Caco-2 (cell line): ENCODE measurements around the gene ATP1A1. TPM values are rescaled to one million over a fixed set of nuclear protein-coding genes. Genes with fewer than 3 reads are reported as not detected.

Experiments
- BruUV-seq: library from RNA; stranded (reverse); fragments of 400-500 nt; replicated peaks from 2 replicates; lab custom pipeline; 2021; lab: Mats Ljungman, UMichigan
- CTCF ChIA-PET: fragments of 300-600 bp; sonication (Branson Sonifier 250); formaldehyde crosslinking; loops from one replicate; lab custom pipeline; 2022; ENCODE audit warnings: antibody characterized with exemption; lab: Charles Lee
- POLR2A ChIA-PET: fragments of 300-600 bp; sonication (Branson Sonifier 250); formaldehyde crosslinking; loops from one replicate; lab custom pipeline; 2022; ENCODE audit warnings: antibody characterized with exemption; lab: Charles Lee
- DNase-seq, 2 experiments: peaks; one replicate each; pipeline versions ENCODE4 v3.0.0 to v3.0.0-alpha.2; 2020 to 2022
- H3K27me3 ChIP-seq: replicated peaks from 2 replicates; pipeline ENCODE4 v1.6.0; 2011; ENCODE audit warnings: low read length; ENCODE audit not compliant: control insufficient read depth, insufficient read depth
- H3K36me3 ChIP-seq: 2 replicates; pipeline ENCODE4 v1.5.1; 2011; ENCODE audit warnings: low read length; ENCODE audit not compliant: control insufficient read depth, insufficient read depth
- H3K4me1 ChIP-seq: fragments of 250-450 bp; sonication (Bioruptor Pico); 2 replicates; pipeline ENCODE4 v1.5.1; 2020; ENCODE audit warnings: mild to moderate bottlenecking
- H3K4me3 ChIP-seq: 2 replicates; pipeline ENCODE4 v1.5.1; 2011; ENCODE audit warnings: low read depth, mild to moderate bottlenecking, control low read depth, low read length
- H3K9me3 ChIP-seq: fragments of 250-450 bp; sonication (Bioruptor Pico); 2 replicates; pipeline ENCODE4 v1.5.1; 2020; ENCODE audit warnings: mild to moderate bottlenecking, moderate library complexity
- H3K27ac Mint-ChIP-seq: one replicate; pipeline ENCODE4 v1.8.0; 2022; ENCODE audit warnings: mixed read lengths; ENCODE audit not compliant: unreplicated experiment
- H3K27me3 Mint-ChIP-seq: one replicate; pipeline ENCODE4 v1.8.0; 2022; ENCODE audit warnings: mixed read lengths; ENCODE audit not compliant: insufficient read depth, unreplicated experiment
- H3K36me3 Mint-ChIP-seq: one replicate; pipeline ENCODE4 v1.8.0; 2022; ENCODE audit warnings: mild to moderate bottlenecking, mixed read lengths; ENCODE audit not compliant: insufficient read depth, unreplicated experiment
- H3K4me1 Mint-ChIP-seq: one replicate; pipeline ENCODE4 v1.8.0; 2022; ENCODE audit warnings: low read depth, mixed read lengths; ENCODE audit not compliant: unreplicated experiment
- H3K4me3 Mint-ChIP-seq: one replicate; pipeline ENCODE4 v1.8.0; 2022; ENCODE audit warnings: mild to moderate bottlenecking, moderate library complexity, mixed read lengths; ENCODE audit not compliant: unreplicated experiment
- H3K9me3 Mint-ChIP-seq: one replicate; pipeline ENCODE4 v1.8.0; 2022; ENCODE audit warnings: mixed read lengths; ENCODE audit not compliant: unreplicated experiment
- CTCF ChIP-seq, 2 experiments: fragments of 200-600 bp in 1 of 2; IDR thresholded peaks; 1 replicate in 1 of 2; 2 replicates in 1 of 2; pipeline versions ENCODE4 v1.5.1 to v1.8.0; 2011 to 2022; ENCODE audit warnings: antibody characterized with exemption in 1 of 2, control low read depth in 1 of 2, inconsistent platforms in 1 of 2, low read depth in 1 of 2, low read length in 1 of 2, mild to moderate bottlenecking in 1 of 2, moderate library complexity in 1 of 2; ENCODE audit not compliant: insufficient read depth in 1 of 2, severe bottlenecking in 1 of 2, unreplicated experiment in 1 of 2
- intact Hi-C: fragments of 100-400 bp; cut with micrococcal nuclease; formaldehyde crosslinking; loops from one replicate; pipeline ENCODE4 v1.10.0; 2022; ENCODE audit not compliant: unreplicated experiment
- total RNA-seq: library from RNA; stranded (reverse); gene quantifications from 2 replicates; pipeline ENCODE4 v1.2.3, GENCODE V29; 2022

Gene ATP1A1
- total RNA-seq, 1 experiment from 2014 or later = 508 TPM

- H3K4me3 Mint-ChIP-seq = no peak overlapping the region
- BruUV-seq = no TSS peak
- CTCF ChIA-PET = no interaction called here
Observed at GRCh38 chr1:116328671-116329070, 44.4 kb upstream of the ATP1A1 start.

GRCh38 chr1:116329524-116330341 lies 43.3 kb upstream of the ATP1A1 start:
- no peaks in the 10 kb centered on the region for H3K36me3 ChIP-seq
- intact Hi-C loops = no loop called here
- H3K4me3 ChIP-seq = no peak overlapping the region
- H3K27me3 ChIP-seq = no peaks in the 10 kb centered on the region
- H3K9me3 ChIP-seq = no peaks in the 10 kb centered on the region
- no peaks in the 10 kb centered on the region for H3K27me3 Mint-ChIP-seq
- H3K4me1 Mint-ChIP-seq = peaks cover 26% of the 10 kb centered on the region
- H3K36me3 Mint-ChIP-seq = no peaks in the 10 kb centered on the region
- ChIA-PET POLR2A (no interaction called here), CTCF (interaction anchor here (0.7 kb wide), 1 partner anchor 191 kb away, joined by 5 read pairs; no protein-coding TSS in a partner anchor)
- DNase-seq = no peak
- no peak overlapping the region for H3K27ac Mint-ChIP-seq
- H3K4me1 ChIP-seq = peaks cover 29% of the 10 kb centered on the region
- TF ChIP-seq CTCF (IDR thresholded peaks at IDR 0.05; ENCODE audit: insufficient read depth in 1 of 2, low read depth in 1 of 2, low read length in 1 of 2, severe bottlenecking in 1 of 2, unreplicated experiment in 1 of 2) = no peak
- H3K4me3 Mint-ChIP-seq = no peak overlapping the region
- no peaks in the 10 kb centered on the region for H3K9me3 Mint-ChIP-seq
- BruUV-seq = no TSS peak

More at GRCh38 chr1:116328671-116329070, 44.4 kb upstream of the ATP1A1 start:
- Mint-ChIP-seq H3K4me1 (peaks cover 20% of the 10 kb centered on the region), H3K9me3 (no peaks in the 10 kb centered on the region), H3K27me3 (no peaks in the 10 kb centered on the region), H3K36me3 (no peaks in the 10 kb centered on the region), H3K27ac (no peak overlapping the region)
- Histone ChIP-seq H3K27me3 (no peaks in the 10 kb centered on the region), H3K4me3 (no peak overlapping the region), H3K4me1 (peaks cover 20% of the 10 kb centered on the region; the same call in 1 of the 2 replicates), H3K9me3 (no peaks in the 10 kb centered on the region), H3K36me3 (no peaks in the 10 kb centered on the region)
- no peak for TF ChIP-seq CTCF (IDR thresholded peaks at IDR 0.05; ENCODE audit: insufficient read depth in 1 of 2, low read depth in 1 of 2, low read length in 1 of 2, severe bottlenecking in 1 of 2, unreplicated experiment in 1 of 2)
- DNase-seq = no peak
- intact Hi-C loops = no loop called here
- POLR2A ChIA-PET = no interaction called here

- no peak for TF ChIP-seq CTCF (IDR thresholded peaks at IDR 0.05; ENCODE audit: insufficient read depth in 1 of 2, low read depth in 1 of 2, low read length in 1 of 2, severe bottlenecking in 1 of 2, unreplicated experiment in 1 of 2)
- Histone ChIP-seq H3K4me1 (peaks cover 34% of the 10 kb centered on the region), H3K4me3 (no peak overlapping the region), H3K9me3 (no peaks in the 10 kb centered on the region), H3K27me3 (no peaks in the 10 kb centered on the region), H3K36me3 (no peaks in the 10 kb centered on the region)
- no peak overlapping the region for H3K27ac Mint-ChIP-seq
- no peaks in the 10 kb centered on the region for H3K27me3 Mint-ChIP-seq
- CTCF ChIA-PET = interaction anchor here (0.7 kb wide), 1 partner anchor 191 kb away, joined by 5 read pairs; no protein-coding TSS in a partner anchor
- no peak for DNase-seq
- no peaks in the 10 kb centered on the region for H3K36me3 Mint-ChIP-seq
- POLR2A ChIA-PET = no interaction called here
- intact Hi-C loops = no loop called here
- H3K4me1 Mint-ChIP-seq = peaks cover 30% of the 10 kb centered on the region
- BruUV-seq = no TSS peak
- H3K4me3 Mint-ChIP-seq = no peak overlapping the region
- no peaks in the 10 kb centered on the region for H3K9me3 Mint-ChIP-seq
Observed at GRCh38 chr1:116330342-116330652, 42.7 kb upstream of the ATP1A1 start.
